Measurements from ENCODE around the gene REELD1.

The REELD1 gene

DNA sequence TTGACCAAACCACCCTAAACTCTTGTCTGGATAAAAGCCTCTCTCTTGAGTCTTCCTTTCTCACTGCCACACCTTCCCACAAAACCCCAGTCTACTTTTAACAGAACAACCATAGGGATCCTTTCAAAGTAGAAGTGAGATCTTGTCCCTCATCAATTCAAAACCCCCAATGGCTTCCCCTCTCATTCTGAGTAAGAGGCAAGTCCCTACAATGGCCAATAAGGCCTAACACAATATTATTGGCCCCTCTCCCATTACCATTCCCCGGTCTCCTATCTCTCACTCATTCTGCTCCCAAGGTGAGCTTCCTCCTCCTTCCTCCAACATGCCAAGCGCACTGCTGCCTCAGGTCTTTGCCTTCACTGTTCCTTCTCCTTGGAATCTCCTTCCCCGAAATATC is 57.1 kb downstream of the REELD1 start:
- no peak for DNase-seq

GRCh38 chr4:146273204-146273901 is 59.0 kb downstream of the REELD1 start:
- DNase-seq = no peak

- DNase-seq = no peak
These were observed 60.4 kb downstream of the REELD1 start for GRCh38 chr4:146274774-146275173.

DNA sequence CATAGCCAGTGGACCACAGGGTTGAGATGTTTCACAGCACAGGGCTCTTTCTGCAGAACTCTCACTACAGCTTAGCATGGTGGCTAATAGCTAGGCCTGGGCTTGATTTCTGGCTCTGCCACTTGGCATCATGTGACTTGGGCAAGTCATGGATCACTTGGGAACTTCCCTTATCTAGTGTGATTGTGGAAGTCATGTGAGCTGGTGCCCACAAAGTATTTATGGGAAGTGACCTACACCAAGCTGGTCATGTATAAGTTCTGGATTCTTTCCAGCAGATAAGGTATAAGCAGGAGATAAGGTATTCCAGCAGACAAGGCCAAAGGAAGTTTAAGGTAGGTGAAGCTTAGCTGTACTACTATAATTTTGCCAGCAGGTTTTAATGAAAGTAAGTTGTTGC is 61.0 kb downstream of the REELD1 start:
- DNase-seq = no peak

DNA sequence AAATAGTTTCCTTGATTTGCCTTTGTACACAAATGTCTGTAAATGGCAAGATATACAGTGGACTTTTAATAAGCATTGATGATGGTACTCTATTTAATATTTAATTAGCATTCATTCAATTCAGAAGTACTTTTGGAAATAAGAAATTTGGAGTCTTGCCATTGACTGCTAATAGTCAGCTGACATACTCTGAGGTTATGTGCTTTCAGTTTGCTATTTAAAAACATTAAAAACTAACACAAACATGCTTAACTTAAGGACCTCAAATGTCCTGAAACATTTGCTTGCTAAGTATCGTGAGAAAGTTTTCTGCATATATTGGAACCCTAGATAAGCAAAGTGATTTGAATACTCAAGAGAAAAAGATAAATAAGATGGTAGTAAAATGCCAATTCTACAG is 64.6 kb downstream of the REELD1 start:
- no peak for DNase-seq
